MM.1S (cell line): ENCODE results near the gene SRGAP2B.
"Not testable (repeated sequence)": the region's sequence is repeated elsewhere in the genome, so short reads cannot be mapped to it uniquely, and the experiment has no call there.

Experiments
- DNase-seq: peaks from one replicate; pipeline ENCODE4 v3.0.0-alpha.2; 2015
- H2AFZ ChIP-seq: fragments of 300-600 bp; sonication (generic); 2 replicates; pipeline ENCODE4 v1.6.0; 2016; ENCODE audit warnings: antibody characterized with exemption, low read length
- H3F3A ChIP-seq: fragments of 300-600 bp; sonication (generic); 2 replicates; pipeline ENCODE4 v1.6.1; 2016; ENCODE audit warnings: mild to moderate bottlenecking, antibody characterized with exemption, low read length, moderate library complexity, mixed read lengths; ENCODE audit not compliant: insufficient read depth
- H3K27ac ChIP-seq: fragments of 300-600 bp; sonication (generic); 2 replicates; pipeline ENCODE4 v1.5.1; 2016; ENCODE audit warnings: mild to moderate bottlenecking, low read length
- H3K27me3 ChIP-seq: fragments of 300-600 bp; sonication (generic); replicated peaks from 2 replicates; pipeline ENCODE4 v1.6.0; 2016; ENCODE audit warnings: low read length; ENCODE audit not compliant: insufficient read depth
- H3K36me3 ChIP-seq: fragments of 300-600 bp; sonication (generic); replicated peaks from 2 replicates; pipeline ENCODE4 v1.6.1; 2016; ENCODE audit warnings: mild to moderate bottlenecking, low read length, mixed read lengths; ENCODE audit not compliant: insufficient read depth
- H3K4me1 ChIP-seq: fragments of 300-600 bp; sonication (generic); 2 replicates; pipeline ENCODE4 v1.6.1; 2016; ENCODE audit warnings: low read length, mixed read lengths
- H3K4me2 ChIP-seq: fragments of 300-600 bp; sonication (generic); 2 replicates; pipeline ENCODE4 v1.6.0; 2016; ENCODE audit warnings: low read depth, low read length
- H3K4me3 ChIP-seq: fragments of 300-600 bp; sonication (generic); 2 replicates; pipeline ENCODE4 v1.5.1; 2016; ENCODE audit warnings: low read length, mixed read lengths
- H3K79me2 ChIP-seq: fragments of 300-600 bp; sonication (generic); 2 replicates; pipeline ENCODE4 v1.6.1; 2016; ENCODE audit warnings: mixed run types, low read length, mixed read lengths
- H3K9ac ChIP-seq: fragments of 300-600 bp; sonication (generic); 2 replicates; pipeline ENCODE4 v1.6.1; 2016; ENCODE audit warnings: low read length, mixed read lengths
- H3K9me2 ChIP-seq: fragments of 300-600 bp; sonication (generic); replicated peaks from 2 replicates; pipeline ENCODE4 v1.6.1; 2016; ENCODE audit warnings: mild to moderate bottlenecking, low read length, mixed read lengths; ENCODE audit not compliant: insufficient read depth
- H3K9me3 ChIP-seq: fragments of 300-600 bp; sonication (generic); replicated peaks from 2 replicates; pipeline ENCODE4 v1.6.1; 2016; ENCODE audit warnings: mild to moderate bottlenecking, low read length, mixed read lengths; ENCODE audit not compliant: insufficient read depth
- H4K20me1 ChIP-seq: fragments of 300-600 bp; sonication (generic); 2 replicates; pipeline ENCODE4 v1.6.1; 2016; ENCODE audit warnings: mild to moderate bottlenecking, low read length, moderate library complexity, mixed read lengths; ENCODE audit not compliant: insufficient read depth

SRGAP2B gene

GRCh38 chr1:145111674-145112073 lies 16.5 kb upstream of the SRGAP2B start:
- H3K27ac ChIP-seq, H3K9ac ChIP-seq, DNase-seq, H3K36me3 ChIP-seq, H3K79me2 ChIP-seq, H3K4me2 ChIP-seq, H2AFZ ChIP-seq, H3K4me1 ChIP-seq, H3K4me3 ChIP-seq, H3K9me3 ChIP-seq, H4K20me1 ChIP-seq, H3K9me2 ChIP-seq, H3K27me3 ChIP-seq, H3F3A ChIP-seq: not testable (repeated sequence)

GRCh38 chr1:145103294-145103693 lies 8.2 kb upstream of the SRGAP2B start:
- not testable (repeated sequence) for H3K9me2 ChIP-seq, H3K79me2 ChIP-seq, H3K27ac ChIP-seq, H3F3A ChIP-seq, H3K27me3 ChIP-seq, H3K36me3 ChIP-seq, H3K9me3 ChIP-seq, H2AFZ ChIP-seq, H3K9ac ChIP-seq, H3K4me1 ChIP-seq, H3K4me2 ChIP-seq, H3K4me3 ChIP-seq, H4K20me1 ChIP-seq, DNase-seq

- not testable (repeated sequence) for H3K27ac ChIP-seq, DNase-seq
Observed at GRCh38 chr1:145101725-145102124, 6.6 kb upstream of the SRGAP2B start.

DNA sequence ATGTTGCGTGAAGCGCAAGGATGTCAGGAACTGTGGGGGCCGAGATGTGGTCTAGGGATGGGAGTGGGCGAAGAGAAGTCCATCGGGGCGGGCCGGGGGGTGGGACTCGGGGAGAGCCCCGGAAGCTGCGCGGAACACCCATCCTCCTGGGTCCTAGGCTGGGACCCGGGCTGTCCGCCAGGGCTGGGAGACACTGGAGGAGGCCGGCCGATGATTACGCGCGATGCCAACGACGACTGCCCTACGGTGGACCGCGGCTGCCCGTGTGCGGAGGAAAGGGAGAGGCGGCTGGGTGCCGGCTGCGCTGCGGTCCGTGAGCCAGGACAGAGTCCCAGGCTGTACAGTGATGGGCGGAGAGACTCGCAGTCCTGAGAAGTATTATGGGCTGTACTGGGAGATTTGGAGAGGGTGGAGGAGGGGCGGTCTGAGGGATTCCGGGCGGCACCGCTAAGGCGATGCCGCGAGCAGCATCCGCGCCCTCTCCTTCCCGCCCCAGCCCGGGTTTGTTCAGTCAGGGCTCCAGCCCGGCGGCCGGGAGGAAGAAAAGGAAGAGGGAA lies 395 bp downstream of the SRGAP2B start:
- H3K27ac ChIP-seq: peak overlapping the region; percentile 44; the same call in 1 of the 2 replicates
- H4K20me1 ChIP-seq, H3K4me1 ChIP-seq, H3K27me3 ChIP-seq, H3K79me2 ChIP-seq, H3K9me2 ChIP-seq, H3K4me2 ChIP-seq, H3F3A ChIP-seq, H2AFZ ChIP-seq, H3K36me3 ChIP-seq, H3K9ac ChIP-seq, H3K4me3 ChIP-seq, H3K9me3 ChIP-seq, DNase-seq: not testable (repeated sequence)

More at GRCh38 chr1:145101725-145102124, 6.6 kb upstream of the SRGAP2B start:
- not testable (repeated sequence) for H3K4me1 ChIP-seq, H3K79me2 ChIP-seq, H3K27me3 ChIP-seq, H3F3A ChIP-seq, H3K9me2 ChIP-seq, H3K4me3 ChIP-seq, H3K36me3 ChIP-seq, H3K9ac ChIP-seq, H4K20me1 ChIP-seq, H2AFZ ChIP-seq, H3K4me2 ChIP-seq, H3K9me3 ChIP-seq

DNA sequence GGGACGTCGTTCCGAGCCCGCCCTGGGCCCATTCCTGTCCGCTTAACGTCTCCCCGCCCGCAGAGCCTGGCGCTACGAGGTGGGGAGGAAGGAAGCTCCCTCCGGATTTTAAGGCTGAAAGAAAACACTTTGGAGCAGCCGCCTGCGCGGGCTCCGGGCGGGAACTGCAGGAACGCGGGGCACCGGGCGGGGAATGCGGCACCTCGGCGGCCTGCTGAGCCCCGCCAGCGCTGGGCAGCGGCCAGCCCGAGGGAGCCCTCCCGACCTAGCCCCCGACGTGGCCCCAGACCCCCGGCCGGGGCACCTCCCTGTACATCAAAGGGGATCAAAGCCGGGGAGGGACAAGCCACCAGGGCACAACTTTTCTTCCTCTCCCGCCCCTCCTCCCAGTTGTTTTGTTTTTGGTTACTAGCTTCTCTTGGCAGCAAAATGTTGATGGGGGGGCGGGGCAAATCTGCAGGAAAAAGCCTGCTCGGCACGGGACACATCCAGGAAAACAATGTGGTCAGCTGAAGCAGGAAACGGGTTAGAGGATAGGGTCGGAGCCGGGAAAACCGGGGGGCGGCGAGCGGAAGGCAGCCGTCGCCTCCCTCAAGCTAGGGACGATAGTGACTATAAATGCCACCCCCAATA lies 1.5 kb downstream of the SRGAP2B start:
- H3K4me2 ChIP-seq, H3K4me1 ChIP-seq, H3K79me2 ChIP-seq, DNase-seq, H3K36me3 ChIP-seq, H2AFZ ChIP-seq, H3K27me3 ChIP-seq, H3K9me3 ChIP-seq, H3K4me3 ChIP-seq, H3F3A ChIP-seq, H3K9me2 ChIP-seq, H3K27ac ChIP-seq, H4K20me1 ChIP-seq: not testable (repeated sequence)
- H3K9ac ChIP-seq: peak overlapping the region; percentile 44; the same call in 1 of the 2 replicates

- not testable (repeated sequence) for DNase-seq, H2AFZ ChIP-seq, H3K79me2 ChIP-seq, H3K9ac ChIP-seq, H3K9me2 ChIP-seq, H3F3A ChIP-seq, H3K4me3 ChIP-seq, H3K9me3 ChIP-seq, H3K27ac ChIP-seq, H3K4me2 ChIP-seq, H3K27me3 ChIP-seq, H3K36me3 ChIP-seq, H4K20me1 ChIP-seq, H3K4me1 ChIP-seq
Observed at GRCh38 chr1:145082483-145083255, 12.5 kb downstream of the SRGAP2B start.

DNA sequence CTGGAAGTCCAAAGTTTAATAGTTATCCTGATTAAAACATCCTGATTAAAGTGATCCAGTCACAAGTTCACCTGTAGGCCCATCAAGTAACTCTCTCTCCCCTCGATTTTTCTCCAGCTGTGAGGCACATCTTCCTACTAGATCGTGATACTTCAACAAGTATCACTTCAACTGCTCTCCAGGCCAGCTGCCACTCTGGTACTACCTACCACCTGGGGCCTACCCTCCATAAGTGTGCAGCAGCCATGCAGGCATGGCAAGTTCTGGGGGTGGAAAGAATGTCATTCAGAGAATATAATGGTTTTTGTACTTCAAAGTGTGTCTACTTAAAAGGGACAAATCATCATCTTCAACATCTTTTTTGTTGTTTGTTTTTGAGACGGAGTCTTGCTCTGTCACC lies 14.9 kb downstream of the SRGAP2B start:
- H3K4me3 ChIP-seq, H4K20me1 ChIP-seq, H3K4me1 ChIP-seq, H3K9me2 ChIP-seq, H3K9ac ChIP-seq, H2AFZ ChIP-seq, H3K27ac ChIP-seq, DNase-seq, H3F3A ChIP-seq, H3K36me3 ChIP-seq, H3K27me3 ChIP-seq, H3K79me2 ChIP-seq, H3K4me2 ChIP-seq, H3K9me3 ChIP-seq: not testable (repeated sequence)

DNA sequence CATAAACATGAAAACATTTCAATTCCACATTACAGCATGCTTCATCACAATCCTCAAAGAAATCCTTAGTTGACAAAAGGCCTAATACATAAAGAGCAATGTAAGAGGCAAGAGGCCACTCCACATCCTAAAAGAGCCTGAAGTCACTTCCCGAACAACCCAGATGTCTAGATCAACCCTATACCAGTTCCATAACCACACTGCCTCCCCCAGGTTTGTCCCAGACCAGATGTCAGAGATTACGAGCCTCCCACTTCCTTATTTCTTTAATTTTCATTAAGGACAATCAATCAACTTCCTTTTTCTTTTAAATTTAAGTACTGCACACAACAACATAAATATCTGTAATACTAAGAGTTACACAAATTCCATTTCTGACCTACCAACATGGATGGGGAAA lies 15.4 kb downstream of the SRGAP2B start:
- H3K9me2 ChIP-seq, H4K20me1 ChIP-seq, H3K4me1 ChIP-seq, H3K9ac ChIP-seq, DNase-seq, H3K27me3 ChIP-seq, H3K27ac ChIP-seq, H3K79me2 ChIP-seq, H3K4me3 ChIP-seq, H3F3A ChIP-seq, H3K9me3 ChIP-seq, H3K4me2 ChIP-seq, H2AFZ ChIP-seq, H3K36me3 ChIP-seq: not testable (repeated sequence)
